ENCODE measurements around the gene NAP1L5.

The NAP1L5 gene

GRCh38 chr4:88720451-88721428 is 23.1 kb upstream of the NAP1L5 start:
- no peak for DNase-seq

GRCh38 chr4:88719381-88719780 is 21.8 kb upstream of the NAP1L5 start:
- no peak for DNase-seq

GRCh38 chr4:88718098-88718497 is 20.5 kb upstream of the NAP1L5 start:
- no peak for DNase-seq

- DNase-seq, result no peak
These were observed 16.2 kb upstream of the NAP1L5 start for GRCh38 chr4:88713782-88714181.

- DNase-seq, result no peak
These were observed 12.4 kb upstream of the NAP1L5 start for GRCh38 chr4:88709989-88710388.

GRCh38 chr4:88706574-88706973 is 8.9 kb upstream of the NAP1L5 start:
- no peak for DNase-seq

GRCh38 chr4:88705805-88706492 is 8.3 kb upstream of the NAP1L5 start:
- DNase-seq, result no peak

GRCh38 chr4:88705223-88705622 is 7.6 kb upstream of the NAP1L5 start:
- no peak for DNase-seq

- no peak for DNase-seq
These were observed 5.2 kb upstream of the NAP1L5 start for GRCh38 chr4:88702782-88703181.

GRCh38 chr4:88698519-88698918 is 890 bp upstream of the NAP1L5 start:
- no peak for DNase-seq

GRCh38 chr4:88697141-88697540 is 488 bp downstream of the NAP1L5 start:
- DNase-seq, result no peak

GRCh38 chr4:88696630-88697029 is 999 bp downstream of the NAP1L5 start:
- DNase-seq, result no peak

- DNase-seq, result no peak
These were observed 3.8 kb downstream of the NAP1L5 start for GRCh38 chr4:88693792-88694191.

- no peak for DNase-seq
These were observed 7.3 kb downstream of the NAP1L5 start for GRCh38 chr4:88690355-88690754.

GRCh38 chr4:88681209-88681608 is 16.4 kb downstream of the NAP1L5 start:
- no peak for DNase-seq

GRCh38 chr4:88675543-88675942 is 22.1 kb downstream of the NAP1L5 start:
- no peak for DNase-seq

GRCh38 chr4:88674979-88675378 is 22.6 kb downstream of the NAP1L5 start:
- DNase-seq, result no peak

GRCh38 chr4:88674565-88674964 is 23.1 kb downstream of the NAP1L5 start:
- no peak for DNase-seq

GRCh38 chr4:88673886-88674285 is 23.7 kb downstream of the NAP1L5 start:
- DNase-seq, result no peak

GRCh38 chr4:88672987-88673386 is 24.6 kb downstream of the NAP1L5 start:
- DNase-seq, result peak in 1 of 2 donors; percentile 12

GRCh38 chr4:88661739-88662138 is 35.9 kb downstream of the NAP1L5 start:
- DNase-seq, result no peak

GRCh38 chr4:88660446-88661294 is 37.0 kb downstream of the NAP1L5 start:
- no peak for DNase-seq

GRCh38 chr4:88659890-88660208 is 37.8 kb downstream of the NAP1L5 start:
- no peak for DNase-seq
